ENCODE results near the gene CDH13.

DNA sequence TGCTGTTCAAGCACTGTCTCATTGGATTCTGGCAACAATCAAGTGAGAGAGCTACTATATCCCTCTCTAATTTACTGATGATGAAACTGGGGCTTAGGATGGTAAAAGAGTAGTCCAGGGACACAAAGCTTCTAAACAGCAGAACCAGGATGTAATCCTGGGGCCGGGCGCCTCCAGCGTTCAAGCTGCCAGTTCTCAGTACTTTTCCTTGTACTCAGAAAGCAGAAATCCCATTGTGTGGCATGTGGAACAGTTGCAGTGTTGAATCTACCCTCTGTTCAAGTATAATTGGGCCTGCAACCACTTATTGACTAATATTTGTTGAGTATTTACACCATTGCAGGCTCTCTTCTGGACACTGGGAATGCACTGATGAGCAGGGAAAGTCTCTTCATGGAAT lies 14.5 kb upstream of the CDH13 start:
- no peak for TF ChIP-seq RAD21 (conservative IDR thresholded peaks at IDR 0.05)
- TF ChIP-seq, protein P1, sequence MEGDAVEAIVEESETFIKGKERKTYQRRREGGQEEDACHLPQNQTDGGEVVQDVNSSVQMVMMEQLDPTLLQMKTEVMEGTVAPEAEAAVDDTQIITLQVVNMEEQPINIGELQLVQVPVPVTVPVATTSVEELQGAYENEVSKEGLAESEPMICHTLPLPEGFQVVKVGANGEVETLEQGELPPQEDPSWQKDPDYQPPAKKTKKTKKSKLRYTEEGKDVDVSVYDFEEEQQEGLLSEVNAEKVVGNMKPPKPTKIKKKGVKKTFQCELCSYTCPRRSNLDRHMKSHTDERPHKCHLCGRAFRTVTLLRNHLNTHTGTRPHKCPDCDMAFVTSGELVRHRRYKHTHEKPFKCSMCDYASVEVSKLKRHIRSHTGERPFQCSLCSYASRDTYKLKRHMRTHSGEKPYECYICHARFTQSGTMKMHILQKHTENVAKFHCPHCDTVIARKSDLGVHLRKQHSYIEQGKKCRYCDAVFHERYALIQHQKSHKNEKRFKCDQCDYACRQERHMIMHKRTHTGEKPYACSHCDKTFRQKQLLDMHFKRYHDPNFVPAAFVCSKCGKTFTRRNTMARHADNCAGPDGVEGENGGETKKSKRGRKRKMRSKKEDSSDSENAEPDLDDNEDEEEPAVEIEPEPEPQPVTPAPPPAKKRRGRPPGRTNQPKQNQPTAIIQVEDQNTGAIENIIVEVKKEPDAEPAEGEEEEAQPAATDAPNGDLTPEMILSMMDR (IDR thresholded peaks at IDR 0.05; ENCODE audit: poor library complexity, severe bottlenecking): no peak

Data from neural cell (in vitro differentiated cells).